Glutamatergic neuron (in vitro differentiated cells): Measurements from ENCODE around the gene FFAR3. TPM values are rescaled to one million over a fixed set of nuclear protein-coding genes. Genes with fewer than 3 reads are reported as not detected.

Experiments
- DNase-seq: peaks from one replicate; pipeline ENCODE4 v3.0.0; 2022
- H3K27ac Mint-ChIP-seq: one replicate; pipeline ENCODE4 v1.8.0; 2020; ENCODE audit warnings: mild to moderate bottlenecking, mixed read lengths, inconsistent platforms; ENCODE audit not compliant: unreplicated experiment
- H3K27me3 Mint-ChIP-seq: one replicate; pipeline ENCODE4 v1.8.0; 2020; ENCODE audit warnings: mild to moderate bottlenecking, moderate library complexity, mixed read lengths, inconsistent platforms; ENCODE audit not compliant: unreplicated experiment
- H3K36me3 Mint-ChIP-seq: one replicate; pipeline ENCODE4 v1.8.0; 2020; ENCODE audit warnings: mild to moderate bottlenecking, mixed read lengths, inconsistent platforms; ENCODE audit not compliant: unreplicated experiment
- H3K4me1 Mint-ChIP-seq: one replicate; pipeline ENCODE4 v1.8.0; 2020; ENCODE audit warnings: mild to moderate bottlenecking, low read depth, mixed read lengths, inconsistent platforms; ENCODE audit not compliant: unreplicated experiment
- H3K4me3 Mint-ChIP-seq: one replicate; pipeline ENCODE4 v1.8.0; 2020; ENCODE audit warnings: mild to moderate bottlenecking, mixed read lengths, inconsistent platforms; ENCODE audit not compliant: unreplicated experiment
- H3K9me3 Mint-ChIP-seq: one replicate; pipeline ENCODE4 v1.8.0; 2020; ENCODE audit warnings: mild to moderate bottlenecking, moderate library complexity, mixed read lengths, inconsistent platforms; ENCODE audit not compliant: unreplicated experiment
- CTCF ChIP-seq: fragments of 200-600 bp; sonication (generic); IDR thresholded peaks from one replicate; pipeline ENCODE4 v1.5.0; 2021; ENCODE audit not compliant: partially characterized antibody, unreplicated experiment
- total RNA-seq: library from RNA; stranded (reverse); fragmentation: NEBNext Ultra II Directional; extraction: Animal tissue kit (Norgen Biotek cat#: 25700); gene quantifications from one replicate; pipeline ENCODE4 v1.2.1, GENCODE V29; 2021; ENCODE audit not compliant: unreplicated experiment

The FFAR3 gene
- total RNA-seq, 1 donor from 2014 or later = not detected

GRCh38 chr19:35336166-35336955 is 21.9 kb upstream of the FFAR3 start:
- H3K27me3 Mint-ChIP-seq = peaks cover 2% of the 10 kb centered on the region
- no peak for DNase-seq
- TF ChIP-seq CTCF = no peak
- H3K9me3 Mint-ChIP-seq = peaks cover 2% of the 10 kb centered on the region
- no peaks in the 10 kb centered on the region for H3K36me3 Mint-ChIP-seq
- H3K4me1 Mint-ChIP-seq = no peaks in the 10 kb centered on the region
- H3K27ac Mint-ChIP-seq = no peak overlapping the region
- no peak overlapping the region for H3K4me3 Mint-ChIP-seq

- H3K4me1 Mint-ChIP-seq = peaks cover 2% of the 10 kb centered on the region
These were observed 20.9 kb upstream of the FFAR3 start for GRCh38 chr19:35337097-35337983.

GRCh38 chr19:35337984-35338296 is 20.3 kb upstream of the FFAR3 start:
- Mint-ChIP-seq H3K9me3 (peaks cover 2% of the 10 kb centered on the region), H3K36me3 (no peaks in the 10 kb centered on the region), H3K4me1 (peaks cover 2% of the 10 kb centered on the region), H3K27ac (no peak overlapping the region), H3K4me3 (no peak overlapping the region), H3K27me3 (peaks cover 4% of the 10 kb centered on the region)
- DNase-seq = no peak
- no peak for TF ChIP-seq CTCF

More at GRCh38 chr19:35337097-35337983, 20.9 kb upstream of the FFAR3 start:
- peaks cover 2% of the 10 kb centered on the region for H3K9me3 Mint-ChIP-seq
- peaks cover 3% of the 10 kb centered on the region for H3K27me3 Mint-ChIP-seq
- H3K36me3 Mint-ChIP-seq = no peaks in the 10 kb centered on the region
- no peak for DNase-seq
- H3K4me3 Mint-ChIP-seq = no peak overlapping the region
- H3K27ac Mint-ChIP-seq = no peak overlapping the region
- no peak for TF ChIP-seq CTCF

- no peak for DNase-seq
- H3K4me3 Mint-ChIP-seq = no peak overlapping the region
These were observed 17.8 kb upstream of the FFAR3 start for GRCh38 chr19:35340431-35340830.

More at GRCh38 chr19:35340431-35340830, 17.8 kb upstream of the FFAR3 start:
- no peak for TF ChIP-seq CTCF
- Mint-ChIP-seq H3K27ac (no peak overlapping the region), H3K4me1 (peaks cover 2% of the 10 kb centered on the region), H3K36me3 (no peaks in the 10 kb centered on the region), H3K9me3 (peaks cover 2% of the 10 kb centered on the region), H3K27me3 (peaks cover 2% of the 10 kb centered on the region)
